ENCODE results near the gene OSM. TPM values are rescaled to one million over a fixed set of nuclear protein-coding genes. Genes with fewer than 3 reads are reported as not detected.

Gene OSM
- total RNA-seq, 2 donors from 2014 or later: 20.9 to 21.9 TPM

DNA sequence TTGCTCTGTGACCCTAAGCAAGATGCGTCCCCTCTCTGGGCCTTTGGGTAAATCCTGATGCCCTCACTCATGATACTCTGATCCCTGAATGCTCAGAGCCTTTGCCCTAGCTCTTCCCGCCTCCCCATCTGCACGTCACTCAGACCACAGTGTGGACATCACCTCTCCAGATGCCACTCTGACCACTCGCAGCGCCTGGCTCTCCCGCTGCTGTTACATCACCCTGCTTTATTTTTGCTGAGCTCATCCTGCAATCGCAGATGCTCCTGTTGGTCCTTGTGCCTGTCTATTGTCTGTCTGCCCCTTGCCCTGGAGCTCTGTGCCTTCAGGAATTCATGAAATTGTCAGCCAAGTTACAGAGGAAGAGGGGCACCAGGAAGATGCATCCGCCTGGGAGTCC lies 5.5 kb downstream of the OSM start:
- ATAC-seq (replicated peaks in 1 of 2): no peak
- H3K4me1 Mint-ChIP-seq (ENCODE audit: low read depth): peaks cover 55% of the 10 kb centered on the region
- no peaks in the 10 kb centered on the region for H3K9me3 Mint-ChIP-seq
- no peak overlapping the region for H3K4me3 Mint-ChIP-seq
- no peak for DNase-seq
- no peak overlapping the region for H3K27ac Mint-ChIP-seq
- H3K27me3 Mint-ChIP-seq (ENCODE audit: low read depth): no peaks in the 10 kb centered on the region
- peaks cover 9% of the 10 kb centered on the region in 2 donors for H3K36me3 Mint-ChIP-seq (ENCODE audit: insufficient read depth in 2 of 2)

DNA sequence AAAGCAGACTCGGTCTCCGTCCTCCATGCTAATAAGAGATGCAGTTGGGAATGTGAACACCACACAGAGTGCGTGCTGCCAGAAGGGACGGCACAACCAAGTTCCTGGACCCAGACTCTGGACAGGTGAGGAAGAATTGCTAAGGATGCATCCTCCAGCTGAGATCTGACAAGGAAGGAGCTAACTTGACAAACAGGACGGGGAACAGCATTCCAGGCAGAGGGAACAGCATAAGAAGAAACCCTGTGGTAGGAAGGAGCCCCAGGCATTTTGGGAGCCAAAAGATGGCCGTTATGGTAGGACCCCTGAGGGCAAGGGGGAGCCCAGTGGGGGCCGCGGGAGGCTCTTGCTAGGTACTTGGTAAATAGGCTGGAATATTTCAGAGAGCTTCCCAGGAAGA lies 6.0 kb downstream of the OSM start:
- Mint-ChIP-seq H3K27ac (no peak overlapping the region), H3K9me3 (no peaks in the 10 kb centered on the region), H3K4me3 (no peak overlapping the region), H3K27me3 (ENCODE audit: low read depth) (no peaks in the 10 kb centered on the region), H3K36me3 (ENCODE audit: insufficient read depth in 2 of 2) (peaks cover 7 to 9% of the 10 kb centered on the region in 2 donors), H3K4me1 (ENCODE audit: low read depth) (peaks cover 54% of the 10 kb centered on the region)
- DNase-seq: no peak
- no peak for ATAC-seq (replicated peaks in 1 of 2)

DNA sequence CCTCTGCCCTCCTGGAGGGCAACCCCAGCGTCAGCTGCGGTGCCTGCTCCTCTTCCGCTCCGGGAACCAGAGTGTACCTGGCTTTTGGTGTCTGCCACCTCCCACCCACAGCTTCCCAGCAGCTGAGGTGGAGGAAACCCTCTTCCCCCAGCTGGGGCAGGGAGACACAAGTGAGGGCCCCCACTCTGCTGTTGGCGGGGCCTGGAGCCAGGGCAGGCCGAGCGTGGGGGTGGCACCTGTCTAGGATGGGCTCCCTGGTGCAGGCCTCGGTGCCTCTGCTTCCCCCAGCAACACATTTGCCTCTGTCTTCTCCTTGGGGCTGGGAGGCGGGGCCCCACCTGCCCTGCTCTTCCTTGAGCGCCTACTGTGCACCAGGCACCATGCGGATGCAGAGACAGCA lies 6.4 kb downstream of the OSM start:
- no peak for ATAC-seq (replicated peaks in 1 of 2)
- no peak for DNase-seq
- peaks cover 5 to 9% of the 10 kb centered on the region in 2 donors for H3K36me3 Mint-ChIP-seq (ENCODE audit: insufficient read depth in 2 of 2)
- no peaks in the 10 kb centered on the region for H3K27me3 Mint-ChIP-seq (ENCODE audit: low read depth)
- no peak overlapping the region for H3K27ac Mint-ChIP-seq
- no peak overlapping the region for H3K4me3 Mint-ChIP-seq
- no peaks in the 10 kb centered on the region for H3K9me3 Mint-ChIP-seq
- peaks cover 54% of the 10 kb centered on the region for H3K4me1 Mint-ChIP-seq (ENCODE audit: low read depth)

DNA sequence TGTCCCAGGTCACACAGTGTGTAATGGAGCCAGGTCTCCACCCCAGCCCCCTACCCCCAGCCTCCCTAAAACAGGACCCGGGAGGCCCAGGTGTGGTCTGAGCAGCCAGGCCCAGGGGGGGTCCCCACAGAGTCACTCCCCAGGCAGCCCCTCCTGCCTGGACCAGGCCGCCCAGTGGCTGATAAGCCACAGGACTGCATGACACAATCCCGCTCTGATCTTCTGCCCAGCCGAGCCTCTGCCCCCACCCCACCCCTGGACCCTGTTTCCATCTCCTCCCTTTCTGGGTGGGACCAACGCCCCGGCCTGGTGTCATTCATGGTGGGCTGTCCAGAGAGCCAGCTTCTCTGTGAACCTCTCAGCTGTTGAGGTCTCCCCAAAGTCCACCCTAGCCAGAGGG lies 12.3 kb downstream of the OSM start:
- DNase-seq: no peak
- Mint-ChIP-seq H3K4me3 (no peak overlapping the region), H3K27ac (no peak overlapping the region), H3K4me1 (ENCODE audit: low read depth) (peaks cover 55% of the 10 kb centered on the region), H3K9me3 (no peaks in the 10 kb centered on the region), H3K27me3 (ENCODE audit: low read depth) (no peaks in the 10 kb centered on the region), H3K36me3 (ENCODE audit: insufficient read depth in 2 of 2) (no peaks in the 10 kb centered on the region)
- ATAC-seq (replicated peaks in 1 of 2): no peak

DNA sequence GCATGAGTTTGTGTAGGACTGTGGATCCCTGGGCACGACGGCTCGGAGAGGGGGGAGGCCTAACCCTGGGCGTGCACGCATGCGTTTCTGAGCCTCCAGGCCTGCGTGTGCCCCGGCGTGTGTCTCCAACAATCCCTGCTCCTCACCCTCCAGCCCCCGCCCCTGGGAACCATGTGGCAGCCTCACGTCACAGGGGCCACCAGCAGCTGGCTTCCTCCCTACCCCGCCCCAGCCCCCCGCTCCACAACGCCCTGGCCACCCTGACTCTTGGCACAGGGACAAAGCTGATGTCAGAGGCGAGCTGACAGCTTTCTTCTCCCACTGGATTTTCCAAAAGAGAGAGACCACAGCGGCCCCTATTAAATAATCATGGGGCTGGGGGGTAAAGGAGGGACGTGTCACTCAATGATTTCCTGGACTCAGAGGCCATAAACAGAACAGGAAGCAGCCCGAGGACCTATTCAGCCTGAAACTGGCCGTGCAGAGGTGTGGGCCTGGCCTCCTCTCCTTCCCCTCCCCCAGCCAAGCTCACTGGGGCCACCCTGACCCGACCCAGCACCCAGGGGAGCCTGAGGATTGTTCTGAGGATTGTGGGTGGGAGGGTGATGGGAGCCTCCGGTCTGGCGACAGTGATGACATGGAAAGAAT lies 13.3 kb downstream of the OSM start:
- Mint-ChIP-seq H3K27me3 (ENCODE audit: low read depth) (no peaks in the 10 kb centered on the region), H3K9me3 (no peaks in the 10 kb centered on the region), H3K4me3 (no peak overlapping the region), H3K36me3 (ENCODE audit: insufficient read depth in 2 of 2) (no peaks in the 10 kb centered on the region), H3K4me1 (ENCODE audit: low read depth) (peaks cover 59% of the 10 kb centered on the region), H3K27ac (no peak overlapping the region)
- ATAC-seq (replicated peaks in 1 of 2): no peak
- DNase-seq: no peak

DNA sequence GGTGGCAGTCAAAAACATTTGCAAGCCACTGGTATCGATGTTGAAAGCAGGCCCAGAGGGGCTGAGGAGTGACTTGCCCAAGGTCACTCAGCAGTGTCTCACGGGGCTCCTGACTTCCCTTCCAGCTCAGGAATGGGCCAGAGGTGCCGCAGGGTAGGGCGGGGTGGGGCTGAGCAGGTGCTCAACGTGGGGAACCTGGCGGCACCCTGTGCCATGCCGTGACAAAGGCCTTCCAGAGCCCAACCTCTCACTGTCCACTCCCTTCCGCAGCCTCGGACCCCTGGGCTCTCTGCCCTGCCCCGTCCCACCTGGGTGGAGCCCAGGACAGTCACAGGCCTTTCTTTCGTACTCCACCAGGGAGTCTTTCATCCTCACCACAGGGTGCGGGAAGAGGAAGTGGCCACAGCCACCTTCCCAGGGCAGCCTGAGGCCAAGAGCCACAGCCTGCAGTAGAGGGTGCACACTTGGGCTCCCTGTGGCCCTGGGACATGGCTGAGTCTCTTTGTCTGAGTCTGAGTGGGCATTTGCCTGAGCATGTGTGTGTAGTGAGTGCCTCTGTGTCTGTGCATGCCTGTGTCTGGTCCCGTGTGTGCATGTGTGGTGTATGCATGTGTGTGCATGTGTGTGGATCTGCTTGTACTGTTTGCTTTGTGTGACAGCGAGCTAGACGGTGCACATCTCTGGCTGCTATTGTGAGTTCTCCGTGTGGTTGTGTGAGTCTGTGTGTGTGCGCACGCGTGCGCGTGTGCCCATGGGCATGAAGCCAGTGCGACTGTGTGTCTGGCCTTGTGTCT lies 14.0 kb downstream of the OSM start:
- H3K4me3 Mint-ChIP-seq: no peak overlapping the region
- no peaks in the 10 kb centered on the region for H3K9me3 Mint-ChIP-seq
- H3K27ac Mint-ChIP-seq: no peak overlapping the region
- DNase-seq (no peak), ATAC-seq (replicated peaks in 1 of 2) (no peak)
- H3K36me3 Mint-ChIP-seq (ENCODE audit: insufficient read depth in 2 of 2): no peaks in the 10 kb centered on the region
- H3K27me3 Mint-ChIP-seq (ENCODE audit: low read depth): no peaks in the 10 kb centered on the region
- peaks cover 60% of the 10 kb centered on the region for H3K4me1 Mint-ChIP-seq (ENCODE audit: low read depth)

DNA sequence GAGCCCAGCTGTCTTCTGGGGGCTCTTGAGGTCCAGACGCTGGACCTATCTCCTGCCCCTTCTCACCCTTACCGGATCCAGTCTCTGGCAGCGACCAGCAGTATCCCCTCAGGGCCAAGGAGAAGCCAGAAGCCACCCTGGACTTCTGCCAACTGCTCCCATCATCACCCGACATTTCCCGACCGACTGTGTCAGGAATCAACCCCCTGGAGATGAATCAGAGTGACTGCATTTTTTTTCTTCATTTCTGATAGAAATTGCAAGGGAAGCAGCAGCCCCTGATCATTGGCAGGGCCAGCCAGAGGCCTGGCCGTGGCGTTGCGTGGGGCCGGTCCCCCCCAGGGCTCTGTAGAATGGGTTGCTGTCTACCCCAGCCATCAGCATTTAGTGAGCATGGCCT lies 14.9 kb downstream of the OSM start:
- no peak overlapping the region for H3K27ac Mint-ChIP-seq

DNA sequence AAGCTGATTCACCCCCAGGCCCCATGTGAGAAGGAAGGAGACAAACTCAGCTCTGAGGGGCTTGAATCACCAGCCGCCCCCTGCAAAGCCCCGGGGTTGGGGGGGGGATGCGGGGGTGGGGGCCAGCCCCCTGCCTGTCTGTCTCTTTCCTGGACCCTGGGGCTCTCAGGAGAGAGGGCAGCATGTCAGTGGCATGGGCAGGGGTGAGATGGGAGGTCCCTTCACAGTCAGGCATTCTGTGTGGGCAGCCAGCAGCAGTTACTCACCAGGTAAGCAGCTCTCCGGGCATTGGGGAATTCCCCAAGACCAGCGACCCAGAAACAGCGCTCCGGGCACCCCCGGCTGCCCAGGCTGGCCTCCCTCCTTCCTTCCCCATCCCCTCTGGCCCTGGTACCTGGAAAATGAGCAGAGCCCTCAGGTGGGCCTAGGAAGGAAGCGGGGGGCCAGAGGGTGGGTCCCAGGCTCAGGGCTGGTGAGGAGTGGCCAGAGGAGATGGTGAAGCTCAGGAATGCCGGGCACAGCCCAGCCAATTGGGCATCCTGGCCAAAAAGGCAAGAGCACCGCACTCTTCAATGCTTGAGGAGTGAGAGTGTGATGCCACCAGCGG lies 15.9 kb downstream of the OSM start:
- Mint-ChIP-seq H3K4me3 (peak overlapping the region in 1 of 2 donors; percentile 29), H3K9me3 (no peaks in the 10 kb centered on the region), H3K4me1 (ENCODE audit: low read depth) (peaks cover 67% of the 10 kb centered on the region), H3K36me3 (ENCODE audit: insufficient read depth in 2 of 2) (peaks cover 0 to 2% of the 10 kb centered on the region in 2 donors), H3K27ac (no peak overlapping the region), H3K27me3 (ENCODE audit: low read depth) (no peaks in the 10 kb centered on the region)
- ATAC-seq (replicated peaks in 1 of 2) (peak; percentile 56 to 64), DNase-seq (peak; percentile 45 to 65)

More for the DNA sequence above, 14.9 kb downstream of the OSM start:
- Mint-ChIP-seq H3K9me3 (no peaks in the 10 kb centered on the region), H3K4me1 (ENCODE audit: low read depth) (peaks cover 69% of the 10 kb centered on the region), H3K27me3 (ENCODE audit: low read depth) (no peaks in the 10 kb centered on the region), H3K4me3 (no peak overlapping the region), H3K36me3 (ENCODE audit: insufficient read depth in 2 of 2) (no peaks in the 10 kb centered on the region)
- ATAC-seq (replicated peaks in 1 of 2) (no peak), DNase-seq (no peak)

DNA sequence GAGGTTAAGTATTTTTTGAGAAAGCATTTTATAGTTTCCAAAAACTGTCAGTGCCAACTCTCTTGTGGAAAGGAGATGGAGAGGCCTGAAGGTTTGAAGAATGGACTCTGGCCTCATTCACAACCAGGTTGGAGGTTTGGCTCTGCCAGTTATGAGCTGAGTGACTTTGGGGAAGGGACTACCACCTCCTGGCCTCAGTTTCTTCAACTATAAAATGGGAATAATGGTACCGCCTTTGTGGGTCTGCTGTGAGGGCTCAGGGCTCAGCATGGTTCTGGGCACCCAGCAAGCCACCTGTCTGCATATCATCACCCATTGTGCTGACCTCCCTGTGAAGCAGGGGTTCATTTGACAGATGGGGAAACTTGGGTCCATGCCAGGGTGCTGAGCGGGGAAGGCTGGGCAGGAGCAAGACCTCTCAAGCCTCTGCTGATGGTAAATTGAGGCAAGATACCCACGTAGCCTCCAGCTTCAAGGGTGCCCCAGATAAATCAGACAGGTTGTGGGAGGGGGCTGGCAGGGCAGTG lies 16.5 kb downstream of the OSM start:
- no peaks in the 10 kb centered on the region for H3K27me3 Mint-ChIP-seq (ENCODE audit: low read depth)
- peak overlapping the region in 1 of 2 donors; percentile 8 for H3K4me3 Mint-ChIP-seq

DNA sequence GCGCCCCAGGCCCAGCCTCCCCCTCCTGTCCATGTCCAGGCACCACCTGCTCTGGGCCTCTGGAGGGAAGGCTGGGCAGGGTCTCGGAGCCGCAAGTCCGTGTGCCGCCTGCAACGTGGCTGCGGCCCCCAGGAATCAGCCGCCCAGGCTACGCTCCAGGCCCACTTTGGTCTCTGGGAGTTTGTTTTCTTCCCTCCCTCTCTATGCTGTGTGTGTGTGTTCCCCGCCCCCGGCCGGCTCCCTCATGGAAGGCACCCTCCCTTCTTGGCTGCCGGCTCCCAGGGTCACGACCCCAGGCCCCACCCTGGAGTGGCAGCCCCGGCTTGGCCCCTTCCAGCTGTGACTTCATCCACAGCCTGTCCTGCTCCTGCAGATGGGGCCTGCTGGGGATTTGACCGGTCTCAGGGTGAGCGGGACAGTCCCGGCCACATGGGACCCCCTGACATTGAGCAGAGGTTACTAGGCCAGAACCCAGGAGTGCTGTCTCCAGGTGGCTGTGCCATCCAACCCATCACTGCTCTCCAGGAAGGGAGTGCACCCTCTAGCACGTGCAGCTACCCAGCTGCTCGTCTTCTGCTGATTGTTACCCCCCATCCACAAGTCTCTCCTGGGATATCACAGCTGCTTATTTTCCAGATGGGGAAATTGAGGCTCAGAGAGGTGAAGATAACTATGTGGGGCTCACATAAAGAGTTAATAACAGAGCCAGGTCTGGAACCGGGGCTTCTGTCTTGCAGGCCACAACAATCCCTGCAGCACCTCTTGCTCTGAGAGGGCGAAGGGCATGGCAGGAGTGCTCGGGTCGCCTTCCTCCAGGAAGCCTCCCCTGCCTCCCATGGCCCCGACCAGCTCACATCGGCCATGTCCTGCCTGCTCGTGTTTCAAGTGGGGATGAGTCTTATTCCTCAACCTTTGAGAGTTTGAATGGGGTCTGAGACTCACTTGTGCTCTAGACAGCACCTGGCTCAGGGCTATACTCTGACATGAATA lies 17.3 kb downstream of the OSM start:
- Mint-ChIP-seq H3K9me3 (no peaks in the 10 kb centered on the region), H3K4me3 (no peak overlapping the region), H3K27me3 (ENCODE audit: low read depth) (no peaks in the 10 kb centered on the region), H3K36me3 (ENCODE audit: insufficient read depth in 2 of 2) (peaks cover 3 to 5% of the 10 kb centered on the region in 2 donors), H3K27ac (no peak overlapping the region), H3K4me1 (ENCODE audit: low read depth) (peaks cover 76% of the 10 kb centered on the region)
- no peak for ATAC-seq (replicated peaks in 1 of 2)
- no peak for DNase-seq

More for the DNA sequence above, 16.5 kb downstream of the OSM start:
- Mint-ChIP-seq H3K36me3 (ENCODE audit: insufficient read depth in 2 of 2) (peaks cover 1 to 5% of the 10 kb centered on the region in 2 donors), H3K9me3 (no peaks in the 10 kb centered on the region), H3K27ac (no peak overlapping the region), H3K4me1 (ENCODE audit: low read depth) (peaks cover 69% of the 10 kb centered on the region)
- no peak for ATAC-seq (replicated peaks in 1 of 2)
- DNase-seq: no peak

DNA sequence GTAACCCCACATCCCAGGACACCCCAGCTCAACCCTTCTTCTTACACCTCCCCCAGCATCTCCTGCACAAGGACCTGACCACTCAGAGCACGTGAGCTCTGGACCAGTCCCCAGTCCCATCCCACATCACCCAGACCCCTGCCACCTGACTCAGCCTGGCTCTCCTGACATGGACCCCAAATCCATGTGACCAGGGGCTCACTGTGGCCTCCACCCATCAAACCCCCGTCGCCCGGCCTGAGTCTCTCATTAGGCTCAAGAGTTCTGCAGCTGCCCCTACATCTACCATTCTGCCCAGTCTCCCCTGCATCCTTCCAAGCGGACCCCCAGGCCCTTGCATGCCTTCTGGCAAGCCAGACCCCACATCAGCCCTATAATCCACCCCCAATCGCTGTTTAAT lies 18.2 kb downstream of the OSM start:
- Mint-ChIP-seq H3K4me3 (peak overlapping the region; percentile 31 to 50), H3K27me3 (ENCODE audit: low read depth) (no peaks in the 10 kb centered on the region), H3K9me3 (no peaks in the 10 kb centered on the region), H3K36me3 (ENCODE audit: insufficient read depth in 2 of 2) (peaks cover 3 to 5% of the 10 kb centered on the region in 2 donors), H3K27ac (no peak overlapping the region), H3K4me1 (ENCODE audit: low read depth) (peaks cover 85% of the 10 kb centered on the region)
- no peak for DNase-seq
- no peak for ATAC-seq (replicated peaks in 1 of 2)

DNA sequence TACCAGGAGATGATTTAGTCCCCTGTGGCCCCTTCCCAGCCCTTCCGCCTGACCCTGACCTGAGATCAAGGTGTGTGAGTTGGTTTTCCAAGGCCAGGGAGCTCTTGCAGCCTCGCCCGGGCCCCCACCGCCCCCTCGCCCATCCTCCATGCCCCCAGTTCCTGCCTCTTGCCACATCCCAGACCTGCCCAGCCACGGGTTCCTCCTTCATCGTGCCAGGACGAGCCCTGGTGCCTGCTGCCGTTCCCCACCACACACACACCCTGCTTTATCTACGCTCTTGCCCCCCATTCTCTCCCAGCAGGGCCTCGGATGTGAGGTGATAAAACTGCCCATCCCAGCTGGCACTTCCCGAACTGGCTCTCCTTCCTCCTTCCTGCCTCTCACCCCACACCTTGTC lies 18.7 kb downstream of the OSM start:
- ATAC-seq (replicated peaks in 1 of 2) (no peak), DNase-seq (no peak)
- Mint-ChIP-seq H3K36me3 (ENCODE audit: insufficient read depth in 2 of 2) (peaks cover 4 to 5% of the 10 kb centered on the region in 2 donors), H3K4me3 (peak overlapping the region; percentile 50 to 94), H3K27ac (no peak overlapping the region), H3K4me1 (ENCODE audit: low read depth) (peaks cover 88% of the 10 kb centered on the region), H3K27me3 (ENCODE audit: low read depth) (no peaks in the 10 kb centered on the region), H3K9me3 (no peaks in the 10 kb centered on the region)

All from activated T-cell treated with anti-CD3 and anti-CD28 coated beads, Interleukin-2, amount 50 U/mL, for 72 hours (primary cell).